NCI-H226 (cell line): ENCODE data around the gene FAM81A.
"Not testable (repeated sequence)": the region's sequence is repeated elsewhere in the genome, so short reads cannot be mapped to it uniquely, and the experiment has no call there.

ENCODE experiments used
- DNase-seq: peaks from one replicate; pipeline ENCODE4 v3.0.0-alpha.2; 2015

The FAM81A gene

DNA sequence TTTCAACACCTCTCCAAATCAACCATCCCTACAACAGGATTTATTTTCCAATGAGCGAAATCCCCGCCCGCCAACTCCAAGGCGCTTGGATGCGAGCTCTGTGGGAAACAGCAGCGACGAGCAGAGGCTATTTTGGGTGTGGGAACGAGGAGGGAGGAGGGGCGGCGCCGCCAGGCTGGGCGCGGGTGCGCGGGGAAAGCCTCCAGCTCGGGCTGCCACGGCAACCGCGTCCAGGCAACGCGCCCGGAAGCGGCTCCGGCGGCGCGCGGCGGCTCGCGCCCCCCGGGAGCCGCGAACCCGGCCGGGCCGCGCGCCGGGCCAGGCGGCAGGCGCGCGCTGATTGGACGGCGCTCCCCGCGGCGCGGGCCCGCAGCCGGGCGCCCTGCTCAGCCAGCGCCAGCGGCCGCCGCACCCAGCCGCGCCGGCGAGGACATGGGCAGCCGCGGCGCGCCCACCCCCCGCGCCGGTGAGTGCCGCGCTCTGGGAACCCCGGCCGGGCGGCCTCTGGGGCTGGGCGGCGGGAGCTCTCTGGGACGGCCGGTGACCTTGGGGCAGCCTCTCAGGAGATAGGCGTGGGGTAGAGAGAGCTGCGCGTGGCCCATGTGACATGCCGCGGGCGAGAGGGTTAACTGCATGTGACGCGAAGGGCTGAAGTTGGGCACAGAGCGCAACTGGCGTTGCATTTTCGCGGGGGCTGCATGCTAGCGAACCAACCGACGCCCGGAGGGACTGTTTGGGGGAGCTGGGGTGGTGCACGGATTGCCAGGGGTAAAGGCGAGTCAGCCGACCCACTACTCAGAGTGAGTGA, at the start of gene FAM81A:
Gene FAM81A, plus strand, starts transcription at position 370 of the 808 bp plus-strand sequence. CDS start 20,441 bp downstream, outside the sequence.
- DNase-seq = peak; percentile 71

DNA sequence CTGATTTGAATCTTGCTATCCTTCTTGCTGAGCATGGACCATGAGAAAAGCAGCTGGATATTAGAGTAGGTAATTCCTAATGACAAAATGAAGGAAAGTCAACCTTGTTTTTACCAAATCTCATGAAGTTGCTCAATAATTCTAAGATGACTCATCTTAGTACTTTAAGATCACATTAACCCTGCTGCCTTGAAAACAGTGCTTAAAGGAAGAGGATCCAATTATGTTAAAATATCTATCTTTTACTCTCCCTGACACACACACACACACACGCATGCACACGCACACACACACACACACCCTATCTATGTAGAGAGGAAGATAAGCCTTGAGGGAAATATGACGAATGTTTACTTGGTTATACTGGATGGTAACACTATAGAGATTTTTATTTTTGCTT, 49.3 kb upstream of the FAM81A start:
- DNase-seq = peak; percentile 48

GRCh38 chr15:59392299-59392698, 45.7 kb upstream of the FAM81A start:
- no peak for DNase-seq

DNA sequence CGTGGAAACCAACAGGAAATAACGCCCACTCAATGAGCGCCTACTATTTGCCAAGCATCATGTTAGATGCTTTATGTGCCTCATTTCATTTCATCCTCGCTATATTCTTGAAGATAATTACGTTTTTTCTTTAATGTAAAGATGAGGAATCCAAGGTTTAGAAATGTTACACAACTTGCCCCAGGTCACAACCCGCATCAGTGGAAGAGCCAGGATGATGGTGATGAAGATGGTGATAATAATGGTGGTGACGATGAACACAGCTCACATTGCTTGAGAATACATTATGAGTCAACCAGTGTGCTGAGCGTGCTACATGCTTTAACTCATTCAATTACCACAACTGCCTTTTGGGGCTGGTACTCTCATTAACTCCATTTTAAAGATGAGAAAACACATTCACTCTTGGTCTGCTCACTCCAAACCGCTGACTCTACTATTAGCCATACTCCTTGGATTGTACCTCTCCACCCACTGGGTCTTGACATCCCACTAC, 43.8 kb upstream of the FAM81A start:
- no peak for DNase-seq

DNA sequence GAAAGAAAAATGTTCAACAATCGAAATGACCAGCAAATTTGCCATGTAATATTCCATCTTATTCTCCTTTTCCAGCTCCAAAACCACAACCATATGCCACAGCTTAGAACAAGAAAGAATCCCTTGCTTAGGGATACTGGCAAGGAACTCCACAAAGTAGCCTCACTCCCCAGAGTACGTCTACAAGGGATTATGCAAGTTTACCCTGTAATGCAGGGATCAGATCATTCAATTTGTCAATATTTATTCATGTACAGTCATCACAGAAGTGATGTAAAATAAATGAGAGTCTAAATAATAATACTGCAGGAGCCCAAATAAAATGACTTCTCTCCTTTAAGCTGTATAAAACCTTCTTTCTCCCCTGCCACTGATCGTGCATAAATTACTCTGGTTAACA, 41.8 kb upstream of the FAM81A start:
- no peak for DNase-seq

GRCh38 chr15:59396679-59397078, 41.3 kb upstream of the FAM81A start:
- DNase-seq = no peak

- no peak for DNase-seq
Observed at GRCh38 chr15:59398220-59398619, 39.8 kb upstream of the FAM81A start.

DNA sequence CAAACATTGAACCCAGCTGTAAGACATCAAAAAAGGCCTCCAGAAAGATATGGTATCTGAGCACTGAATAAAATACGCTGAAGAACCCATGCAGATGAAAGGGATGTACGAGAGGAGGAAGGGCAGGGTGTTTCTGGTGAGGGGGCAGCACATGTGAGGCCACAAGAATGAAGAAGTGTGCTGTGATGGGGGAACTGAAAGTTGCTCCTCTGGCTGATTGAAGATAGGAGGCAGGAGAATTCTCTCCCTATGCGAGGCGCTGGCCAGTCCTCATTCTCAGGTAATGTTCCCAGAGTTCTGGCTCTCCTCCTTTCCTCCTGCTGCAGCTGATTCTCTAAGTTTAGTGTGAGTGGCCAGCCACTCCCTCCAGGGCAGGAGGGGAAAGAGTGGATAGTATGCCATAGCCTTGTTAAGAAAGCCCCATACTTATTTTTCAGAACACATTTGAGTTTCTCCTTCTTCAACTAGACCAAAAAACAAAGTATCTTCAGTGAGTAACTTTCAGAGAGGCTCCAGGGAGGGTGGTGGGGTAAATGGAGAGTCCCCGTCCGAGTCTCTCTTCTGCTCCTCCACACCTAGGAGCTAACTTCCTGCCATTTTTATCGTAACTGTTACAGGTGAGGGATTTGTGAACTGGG, 38.4 kb upstream of the FAM81A start:
- no peak for DNase-seq

DNA sequence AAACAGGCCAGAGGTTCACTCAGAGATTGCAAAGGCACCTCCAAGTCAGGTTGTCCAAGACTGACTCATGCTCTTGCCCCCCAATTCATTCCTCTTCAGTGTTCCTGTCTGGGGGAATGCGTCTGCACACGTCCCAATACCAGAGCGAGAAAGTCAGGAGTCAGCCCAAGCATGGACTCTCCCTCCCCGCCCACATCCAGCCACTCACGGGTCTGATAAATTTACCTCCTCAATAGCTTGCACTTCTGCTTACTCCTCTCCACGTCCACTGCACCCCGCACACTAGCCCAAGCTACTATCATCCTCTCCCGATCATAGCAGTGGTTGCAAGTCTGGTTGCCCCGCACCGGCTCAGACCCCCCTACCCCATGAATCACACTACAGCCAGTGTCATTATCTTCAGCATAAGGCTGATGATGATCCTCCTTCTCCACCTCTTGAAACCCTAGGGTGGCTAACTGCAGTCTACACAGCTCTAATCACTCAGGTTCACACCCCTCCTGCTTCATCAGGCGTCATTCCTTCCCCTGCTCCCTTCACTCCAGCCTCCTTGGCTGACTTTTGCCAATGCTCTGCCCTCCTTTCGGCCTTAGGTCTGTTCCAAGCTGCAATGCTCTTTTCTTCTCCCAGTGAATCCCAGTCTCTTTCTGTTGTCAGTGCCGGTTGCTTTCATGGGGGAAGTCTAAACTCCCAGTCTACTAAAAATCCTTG, 37.7 kb upstream of the FAM81A start:
- no peak for DNase-seq

DNA sequence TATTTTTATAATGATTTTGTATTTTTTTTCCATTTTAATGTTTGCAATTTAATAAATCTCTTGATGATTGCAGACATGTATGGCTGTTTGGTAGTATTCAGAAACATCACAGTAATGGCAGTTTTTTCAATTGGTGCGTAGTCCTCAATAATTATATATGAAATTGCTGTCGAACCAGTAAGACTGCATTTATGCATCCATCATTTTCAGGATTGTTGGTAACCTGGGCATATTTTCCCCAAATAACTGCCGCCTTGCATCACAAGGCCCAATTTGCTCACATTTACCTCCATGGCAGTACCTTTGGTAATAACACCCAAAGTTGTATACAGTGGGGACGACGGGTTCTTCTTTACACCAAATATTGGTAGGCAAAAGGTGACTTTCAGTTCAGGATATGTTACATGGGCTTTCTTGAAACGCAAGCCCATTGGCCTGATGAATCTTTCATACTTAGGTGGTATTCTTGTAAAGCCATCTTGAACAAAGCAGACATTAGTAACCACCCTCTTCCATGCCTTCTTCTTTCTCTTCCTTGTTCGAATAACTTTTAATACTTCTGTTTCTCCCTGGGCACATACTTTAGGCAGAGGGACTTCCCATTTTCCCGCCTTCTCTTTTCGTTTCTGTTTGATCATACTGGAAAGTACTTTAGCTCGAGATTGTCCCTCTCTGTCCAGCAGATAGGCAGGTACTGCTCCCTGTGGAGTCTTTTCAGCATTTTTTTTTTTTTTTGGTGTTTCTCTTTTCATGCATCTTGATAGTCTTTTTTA, 36.7 kb upstream of the FAM81A start:
- DNase-seq = not testable (repeated sequence)

DNA sequence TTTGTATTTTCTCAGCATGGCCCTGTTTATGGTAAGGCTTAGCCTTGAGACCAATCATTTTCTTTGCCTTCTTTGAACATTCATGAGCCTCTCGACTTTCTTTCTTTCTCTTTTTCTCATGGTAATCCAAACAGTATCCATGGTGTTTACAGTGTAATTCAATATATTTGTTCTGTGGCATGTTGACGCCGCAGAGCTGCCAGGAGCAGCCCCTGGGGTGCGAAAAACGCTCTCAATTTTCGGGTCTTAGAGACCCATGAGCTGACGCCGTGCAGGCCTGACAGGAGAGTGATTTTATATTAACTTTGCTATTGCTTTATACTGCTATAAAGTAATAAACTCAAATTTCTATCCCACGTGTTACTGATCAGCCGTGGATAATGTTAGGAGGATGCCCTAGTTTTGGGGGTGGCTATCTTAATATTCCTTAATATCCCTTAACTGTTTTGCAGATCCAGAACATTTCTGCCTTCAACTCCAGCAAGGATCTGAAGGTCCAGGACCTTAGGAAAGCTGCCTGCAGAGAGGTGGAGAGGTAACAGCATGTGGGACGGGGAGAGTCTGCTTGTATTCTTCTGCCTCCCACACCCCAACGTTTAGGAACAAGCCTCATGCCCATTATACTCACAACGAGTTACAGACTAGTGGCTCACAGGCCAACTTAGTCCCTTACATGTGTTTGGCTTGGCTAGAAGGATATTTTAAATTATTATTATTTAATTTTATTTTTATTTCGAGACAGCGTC, 36.0 kb upstream of the FAM81A start:
- DNase-seq = no peak

- no peak for DNase-seq
Observed at GRCh38 chr15:59405079-59405478, 32.9 kb upstream of the FAM81A start.

- DNase-seq = no peak
Observed at GRCh38 chr15:59406446-59406845, 31.5 kb upstream of the FAM81A start.

DNA sequence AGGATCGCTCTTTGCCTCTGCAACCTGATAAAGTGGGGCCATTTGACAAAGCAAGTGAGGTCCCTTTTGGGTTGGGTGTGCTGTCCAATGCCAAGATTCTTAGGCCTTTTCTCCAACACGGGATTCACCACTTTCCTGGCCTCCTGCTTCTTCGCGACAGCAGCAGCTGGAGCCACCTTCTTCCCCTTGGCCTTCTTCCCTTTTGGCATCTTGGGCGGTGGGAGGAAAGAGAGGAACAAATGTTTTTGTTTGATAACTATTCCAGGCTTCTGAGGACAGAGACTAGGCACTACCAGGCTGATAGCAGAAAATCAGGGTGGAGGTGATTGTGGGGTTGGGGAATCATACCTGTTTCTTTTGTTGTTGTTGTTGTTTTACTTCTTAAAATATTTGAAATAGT, 30.0 kb upstream of the FAM81A start:
- DNase-seq = no peak

GRCh38 chr15:59410391-59410896, 27.5 kb upstream of the FAM81A start:
- peak; percentile 49 for DNase-seq

- DNase-seq = no peak
Observed at GRCh38 chr15:59413577-59413976, 24.4 kb upstream of the FAM81A start.

- DNase-seq = no peak
Observed at GRCh38 chr15:59416816-59417215, 21.2 kb upstream of the FAM81A start.

DNA sequence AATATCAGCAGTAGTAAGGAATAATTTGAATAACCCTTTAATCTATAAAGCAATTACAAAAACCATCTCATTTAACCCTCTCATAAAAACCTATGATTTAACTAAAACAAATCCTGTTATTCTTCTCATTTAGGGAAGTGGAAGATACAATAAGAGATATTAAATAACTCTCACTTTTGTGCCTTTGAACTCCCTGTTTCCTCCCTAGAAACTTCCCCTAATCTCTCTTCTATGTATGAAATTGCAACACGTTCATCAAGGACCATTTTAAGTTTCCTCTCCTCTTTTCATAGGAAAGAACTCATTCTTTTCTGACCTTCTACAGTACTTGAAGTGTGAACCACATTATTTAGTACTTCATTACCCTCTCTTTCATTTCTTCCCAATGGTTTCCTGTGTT, 18.8 kb upstream of the FAM81A start:
- no peak for DNase-seq

DNA sequence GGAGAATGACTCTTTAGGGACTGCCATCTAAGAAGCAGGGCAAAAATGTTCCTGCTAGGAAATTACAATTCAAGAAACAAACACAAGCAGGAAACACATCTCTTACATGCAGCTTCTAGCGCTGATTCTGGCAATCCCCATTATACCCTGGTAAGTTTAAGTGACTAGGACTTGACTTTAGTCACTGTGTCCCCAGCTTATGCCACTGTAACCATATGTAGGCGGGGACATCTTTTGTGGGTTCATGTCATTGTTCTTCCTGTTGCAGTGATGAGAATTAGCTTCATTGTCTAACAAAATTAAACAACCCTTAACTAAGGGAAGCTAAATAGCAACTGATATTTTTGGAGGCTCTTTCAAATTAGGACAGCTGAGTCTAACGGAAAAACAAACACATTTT, 17.9 kb upstream of the FAM81A start:
- DNase-seq = no peak

GRCh38 chr15:59420986-59421618, 16.9 kb upstream of the FAM81A start:
- DNase-seq = no peak

DNA sequence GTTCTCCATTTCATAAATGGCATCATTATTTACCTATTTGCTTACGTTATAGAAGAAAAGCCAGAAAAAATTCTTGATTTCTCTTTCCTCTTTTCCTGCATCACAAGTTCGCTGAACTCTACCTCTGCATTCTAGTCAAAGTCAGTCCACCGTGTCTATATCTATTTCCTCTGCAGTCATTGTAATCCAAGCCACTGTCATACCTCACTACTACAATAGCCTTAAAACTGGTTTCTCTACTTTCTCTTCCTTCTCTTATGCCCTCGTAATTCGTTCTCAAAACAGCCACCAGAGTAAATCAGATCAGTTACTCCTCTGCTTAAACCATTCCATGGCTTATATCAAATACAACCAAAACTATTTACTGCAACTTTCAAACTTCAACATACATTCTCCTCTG, 13.4 kb upstream of the FAM81A start:
- no peak for DNase-seq
